Activated T-cell treated with anti-CD3 and anti-CD28 coated beads for 4 hours (primary cell): ENCODE measurements around the gene CYGB.
A peak's percentile ranks its signal among the peaks of the same experiment; 100 is the strongest.

ENCODE experiments used
- DNase-seq: peaks from one replicate; pipeline ENCODE4 v3.0.0-alpha.2; 2020

The CYGB gene

DNA sequence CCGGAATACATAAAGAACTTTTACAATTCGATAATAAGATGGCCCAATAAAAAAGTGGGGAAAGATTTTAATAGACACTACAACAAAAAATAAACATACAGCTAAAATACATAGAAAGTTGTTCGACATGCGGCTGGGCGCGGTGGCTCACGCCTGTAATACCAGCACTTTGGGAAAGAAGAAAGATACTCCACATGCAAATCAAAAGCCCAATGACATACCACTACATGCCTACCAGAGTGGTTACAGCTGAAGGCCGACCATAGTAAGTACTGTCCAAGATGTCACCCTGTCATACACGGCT is 11.7 kb upstream of the CYGB start:
- DNase-seq: no peak

DNA sequence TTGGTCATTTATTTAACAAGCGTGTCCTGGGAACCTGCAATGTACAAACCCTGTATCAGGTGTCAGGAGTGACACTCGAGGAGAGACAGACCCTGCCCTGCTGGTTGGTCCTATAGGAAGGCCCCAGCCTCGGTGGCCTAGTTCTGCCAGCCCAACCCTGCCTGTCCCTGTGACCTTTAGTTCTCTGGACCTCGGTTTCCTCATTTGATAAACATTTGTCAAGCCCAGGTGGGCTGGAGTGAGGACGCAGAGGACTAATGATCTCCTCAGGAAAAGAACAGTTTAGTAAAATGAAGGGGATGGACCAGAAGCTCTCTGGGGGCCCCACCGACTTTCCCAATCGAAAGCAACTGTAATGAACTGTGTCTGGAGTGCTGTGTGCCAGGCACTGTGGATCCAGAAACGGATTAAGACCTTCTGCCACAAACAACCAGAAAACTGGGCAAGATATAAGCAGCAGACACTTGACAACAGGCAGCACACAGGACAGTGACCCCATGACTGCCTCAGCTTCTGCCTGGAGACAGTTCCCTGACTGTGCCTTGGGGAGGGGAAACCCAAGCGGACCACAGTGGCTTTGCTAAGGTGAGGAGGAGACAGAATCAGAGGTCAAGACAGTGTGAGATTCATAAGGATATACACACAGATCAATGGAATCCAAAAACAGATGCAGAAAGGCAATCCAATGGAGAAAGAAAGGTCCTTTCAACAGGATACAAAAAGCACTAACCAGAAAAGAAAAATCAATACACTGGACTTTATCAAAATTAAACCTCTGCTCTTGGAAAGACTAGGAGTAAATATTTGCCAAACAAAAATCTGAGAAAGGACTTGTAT is 11.1 kb upstream of the CYGB start:
- no peak for DNase-seq

DNA sequence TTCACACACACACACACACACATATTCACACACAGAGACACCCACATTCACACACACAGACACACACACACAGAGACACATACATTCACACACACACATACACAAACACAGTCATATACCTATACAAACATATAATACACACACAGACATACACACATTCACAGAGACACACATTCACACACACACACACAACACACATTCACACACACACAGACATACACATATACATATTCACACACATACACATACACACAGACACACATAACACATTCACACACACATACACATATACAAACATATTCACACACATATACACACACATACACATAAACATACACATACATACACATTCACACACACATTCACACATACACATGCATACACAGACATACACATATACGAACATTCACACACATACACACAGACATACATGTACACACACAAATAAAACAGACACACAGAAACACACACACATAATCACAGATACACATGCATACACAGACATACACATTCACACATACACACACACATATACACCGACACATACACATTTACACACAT is 10.2 kb upstream of the CYGB start:
- no peak for DNase-seq

DNA sequence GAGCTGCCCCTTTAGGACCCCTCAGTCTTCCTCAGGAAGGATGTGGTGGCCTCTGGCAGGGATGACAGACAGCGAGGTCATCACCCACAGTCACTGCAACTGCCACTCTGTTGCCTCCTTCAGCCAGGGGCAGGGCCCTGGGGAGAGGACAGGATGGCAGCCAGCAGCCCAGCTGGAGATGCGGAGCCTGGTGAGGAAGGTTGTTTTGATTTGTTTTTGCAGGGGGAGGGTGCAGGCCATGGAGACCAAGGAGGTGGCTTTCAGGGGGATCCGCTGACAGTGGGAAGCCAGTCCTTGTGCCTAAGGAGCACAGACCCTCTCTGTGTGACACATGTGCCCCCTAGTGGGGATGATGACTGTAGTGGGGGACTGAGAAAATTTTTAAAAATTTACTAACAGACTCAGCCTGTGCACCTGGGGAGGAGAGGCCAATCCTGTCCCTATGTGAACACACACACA is 9.7 kb upstream of the CYGB start:
- DNase-seq: peak; percentile 51

DNA sequence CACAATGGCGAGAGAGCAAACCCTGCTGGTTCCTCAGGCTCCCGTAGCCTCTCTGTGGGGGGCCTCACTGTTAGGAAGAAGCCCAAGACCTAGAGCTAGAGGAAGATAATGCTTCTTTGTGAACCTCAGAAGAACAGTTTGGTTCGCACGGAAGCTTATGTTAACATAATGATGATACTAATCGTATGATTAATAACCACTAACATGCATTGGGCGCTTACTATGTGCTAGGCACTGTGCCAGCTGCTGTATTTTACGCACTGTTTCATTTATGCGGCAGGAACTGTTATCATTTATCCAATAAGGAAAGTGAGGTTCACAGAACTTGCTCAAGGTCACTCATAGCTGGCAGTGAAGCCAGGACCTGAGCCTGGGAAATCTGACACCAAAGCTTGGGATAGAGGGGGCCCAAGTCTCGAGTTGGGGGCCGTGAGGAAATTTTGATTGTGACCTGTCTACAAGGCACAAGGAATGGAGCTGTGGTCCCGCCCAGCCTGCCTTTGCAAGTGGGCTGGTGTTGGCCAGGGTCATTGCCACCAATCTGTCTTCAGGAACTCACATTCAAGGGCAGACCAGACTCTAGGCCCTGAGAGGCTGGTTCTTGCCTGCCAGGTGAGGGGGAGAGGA is 9.2 kb upstream of the CYGB start:
- DNase-seq: no peak

DNA sequence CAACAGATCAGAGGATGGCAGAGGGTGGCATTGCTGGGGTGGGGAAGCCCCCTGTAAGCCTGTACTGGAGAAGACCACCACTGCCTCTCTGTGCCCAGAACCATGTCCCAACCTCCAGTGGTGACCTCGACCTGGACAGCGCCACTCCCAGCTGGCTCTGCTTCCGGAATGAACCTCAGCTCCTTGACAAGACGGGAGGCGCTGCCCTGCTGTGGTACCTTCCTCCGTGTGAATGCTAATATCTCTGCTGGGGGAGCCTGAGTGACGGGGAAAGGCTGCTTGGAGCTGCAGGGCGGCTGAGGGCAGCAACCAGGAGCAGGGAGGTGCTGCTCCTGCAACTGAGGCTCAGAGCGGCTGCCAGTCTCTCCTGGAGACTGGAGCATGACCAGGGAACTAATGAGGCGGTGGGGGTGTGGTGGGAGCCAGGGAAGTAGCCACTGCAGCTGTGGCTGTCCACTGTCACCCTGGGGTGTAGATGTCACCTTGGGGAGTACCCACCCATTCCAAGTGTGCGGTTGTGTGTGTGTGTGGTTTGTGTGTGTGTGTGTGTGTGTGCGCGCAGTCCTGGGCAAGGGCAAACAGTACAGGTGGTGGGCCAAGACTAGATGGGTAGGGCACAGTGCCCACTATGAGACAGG is 8.5 kb upstream of the CYGB start:
- no peak for DNase-seq

DNA sequence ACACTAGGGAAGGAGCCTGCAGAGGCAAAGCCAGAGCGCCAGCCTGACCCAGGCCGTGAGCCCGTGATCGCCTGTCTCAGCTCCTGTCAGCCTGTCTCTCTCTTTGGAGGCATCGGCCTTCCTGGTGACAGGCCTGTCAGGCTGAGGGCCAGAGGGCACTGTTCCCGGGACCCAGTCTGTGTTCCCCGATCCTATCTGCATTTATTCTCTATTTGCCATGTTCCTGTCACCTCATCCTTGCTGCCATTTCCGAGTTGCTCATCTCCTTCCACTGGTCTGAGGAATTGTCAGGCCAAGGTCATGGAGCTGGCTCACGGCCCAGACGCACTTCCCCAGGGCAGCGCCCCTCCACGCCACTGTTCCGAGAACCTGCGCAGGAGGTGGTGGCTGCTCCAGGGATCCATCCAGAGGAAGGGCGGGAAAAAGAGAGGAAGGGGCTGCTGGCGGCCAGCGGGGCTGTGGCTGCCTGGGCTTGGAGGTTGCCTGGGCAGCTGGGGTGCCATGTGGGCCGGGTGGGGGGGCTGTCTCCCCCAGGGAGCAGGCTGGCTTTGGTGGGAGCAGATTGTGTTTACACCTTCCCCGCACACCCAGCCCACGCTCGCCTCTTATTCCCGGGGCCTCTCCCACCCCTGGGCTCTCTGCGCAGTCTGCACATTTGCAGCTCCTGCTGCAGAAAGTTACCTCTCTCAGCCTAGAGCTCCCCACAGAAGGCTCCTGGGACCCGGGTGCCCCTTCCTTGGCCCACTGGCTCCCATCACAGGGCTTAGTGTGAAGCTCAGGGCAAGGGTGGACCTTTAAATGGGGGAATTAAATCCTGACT is 7.2 kb upstream of the CYGB start:
- no peak for DNase-seq

DNA sequence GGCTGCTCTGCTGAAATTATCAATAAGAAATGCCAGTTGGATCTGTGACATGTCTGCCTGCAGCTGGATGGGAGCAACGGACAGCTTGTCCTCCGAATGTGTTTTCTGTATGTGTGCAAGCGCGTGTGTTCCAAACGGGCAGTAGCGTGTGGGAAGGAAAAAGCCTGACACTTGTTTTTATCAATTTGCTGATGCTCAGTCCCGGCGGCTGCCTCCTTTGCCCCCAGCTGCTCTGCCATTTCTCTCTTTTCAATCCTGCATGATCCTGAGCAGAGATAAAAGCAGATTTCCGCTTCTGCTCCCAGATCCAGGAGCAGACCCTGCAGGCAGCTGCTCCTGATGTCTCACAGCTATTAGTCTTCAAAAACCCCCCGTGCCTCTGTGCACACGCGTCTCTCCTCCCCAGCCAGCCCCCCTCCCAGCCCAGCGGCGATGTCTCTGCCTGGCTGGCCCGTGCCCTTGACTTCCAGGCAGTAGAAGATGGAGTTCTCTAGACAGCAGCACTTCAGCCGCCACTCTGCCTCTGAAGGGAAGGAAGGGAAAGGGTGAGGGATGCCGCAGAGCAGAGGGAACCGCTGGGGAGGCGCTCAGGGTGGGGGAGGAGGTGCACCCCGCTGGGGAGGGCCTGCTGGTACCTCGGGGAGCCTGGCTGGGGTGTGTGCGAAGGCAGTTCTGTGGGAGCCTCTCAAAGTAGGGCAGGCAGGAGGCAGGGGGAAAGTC is 6.5 kb upstream of the CYGB start:
- DNase-seq: no peak

DNA sequence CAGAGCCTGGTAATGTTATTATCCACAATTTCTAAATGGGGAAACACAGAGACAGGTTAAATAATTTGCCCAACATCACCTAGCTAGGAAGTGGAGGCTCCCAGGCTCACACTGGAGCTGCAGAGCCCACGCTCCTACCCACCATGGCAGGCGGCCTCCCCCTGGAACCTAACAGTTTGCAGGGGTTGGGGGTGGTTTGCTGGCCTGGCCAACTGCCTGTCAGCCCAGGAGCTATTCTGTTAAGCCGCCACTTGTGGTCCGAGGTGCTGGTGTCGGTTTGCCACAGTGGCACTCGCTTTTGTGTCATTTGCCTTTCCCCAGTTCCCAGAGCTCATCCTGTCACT is 5.9 kb upstream of the CYGB start:
- DNase-seq: no peak

DNA sequence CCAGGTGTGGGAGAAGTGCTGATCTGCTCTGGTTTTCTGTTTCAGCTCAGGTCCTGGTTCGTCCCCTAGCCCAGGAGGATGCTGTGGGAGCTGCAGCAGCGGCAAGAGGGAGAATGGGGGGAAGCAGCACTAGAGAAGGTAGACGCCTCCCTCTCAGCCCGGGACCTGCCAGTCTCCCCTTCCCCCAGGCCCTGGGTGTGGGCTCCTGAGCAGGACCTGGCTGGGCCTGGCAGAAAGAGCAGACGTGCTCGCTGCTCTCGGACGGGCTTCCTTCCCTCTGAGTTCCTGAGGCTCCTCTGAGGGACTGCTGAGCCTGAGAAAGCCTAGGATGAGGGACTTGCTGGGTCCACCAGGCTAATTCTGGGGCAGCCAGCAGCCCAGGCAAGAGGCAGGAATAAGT is 5.5 kb upstream of the CYGB start:
- DNase-seq: no peak

DNA sequence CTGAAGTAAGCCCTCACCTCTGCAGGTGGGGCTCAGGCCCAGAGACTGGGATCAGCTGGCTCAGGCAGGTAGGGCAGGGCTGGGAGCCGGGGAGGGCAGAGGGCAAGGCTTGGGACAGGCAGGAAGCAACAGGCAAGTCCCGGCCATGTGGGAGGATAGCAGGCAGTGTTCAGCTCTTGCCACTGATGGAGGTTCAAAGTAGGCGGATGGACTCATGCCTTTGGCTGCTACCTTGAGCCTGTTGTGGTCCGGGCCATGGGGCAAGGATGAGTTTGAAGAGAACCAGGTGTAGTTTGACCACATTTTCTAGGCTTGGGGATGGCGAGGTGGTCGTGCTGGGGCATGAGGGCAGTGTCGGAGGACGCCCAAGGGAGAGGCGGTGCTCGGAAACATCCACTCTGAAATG is 5.1 kb upstream of the CYGB start:
- DNase-seq: no peak

DNA sequence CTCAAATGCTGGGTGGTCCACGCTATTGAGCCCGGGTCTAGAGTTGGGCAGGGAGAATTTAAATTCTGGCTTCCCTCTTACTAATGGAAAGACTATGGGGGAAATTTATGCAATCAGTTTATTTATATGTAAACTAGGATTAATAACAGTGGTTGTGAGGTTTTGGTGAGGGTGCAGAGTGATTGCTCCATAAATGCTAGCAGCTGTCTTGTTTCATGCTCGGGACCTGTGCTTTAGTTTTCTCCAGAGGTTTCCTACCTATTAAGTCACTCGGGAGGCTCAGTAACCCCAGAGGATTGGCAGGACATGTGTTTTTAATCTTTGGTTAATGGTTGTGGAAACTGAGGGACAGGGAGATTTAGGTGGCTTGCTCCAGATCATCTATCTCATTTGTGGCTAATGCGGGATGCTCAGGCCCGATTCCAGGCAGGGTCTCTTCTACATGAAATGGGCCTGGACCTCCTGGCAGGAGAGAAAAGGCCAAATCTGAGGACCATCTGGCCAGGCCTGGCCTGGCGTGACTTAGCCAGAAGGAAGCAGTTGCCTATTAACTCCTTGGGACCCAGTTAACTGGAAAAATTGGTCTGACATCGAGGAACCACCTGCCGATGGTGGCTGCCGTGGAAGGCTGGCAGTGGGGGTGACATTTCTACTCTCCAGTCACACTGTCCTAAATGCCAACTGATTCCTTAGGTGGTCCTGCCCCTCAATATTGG is 4.4 kb upstream of the CYGB start:
- DNase-seq: no peak

DNA sequence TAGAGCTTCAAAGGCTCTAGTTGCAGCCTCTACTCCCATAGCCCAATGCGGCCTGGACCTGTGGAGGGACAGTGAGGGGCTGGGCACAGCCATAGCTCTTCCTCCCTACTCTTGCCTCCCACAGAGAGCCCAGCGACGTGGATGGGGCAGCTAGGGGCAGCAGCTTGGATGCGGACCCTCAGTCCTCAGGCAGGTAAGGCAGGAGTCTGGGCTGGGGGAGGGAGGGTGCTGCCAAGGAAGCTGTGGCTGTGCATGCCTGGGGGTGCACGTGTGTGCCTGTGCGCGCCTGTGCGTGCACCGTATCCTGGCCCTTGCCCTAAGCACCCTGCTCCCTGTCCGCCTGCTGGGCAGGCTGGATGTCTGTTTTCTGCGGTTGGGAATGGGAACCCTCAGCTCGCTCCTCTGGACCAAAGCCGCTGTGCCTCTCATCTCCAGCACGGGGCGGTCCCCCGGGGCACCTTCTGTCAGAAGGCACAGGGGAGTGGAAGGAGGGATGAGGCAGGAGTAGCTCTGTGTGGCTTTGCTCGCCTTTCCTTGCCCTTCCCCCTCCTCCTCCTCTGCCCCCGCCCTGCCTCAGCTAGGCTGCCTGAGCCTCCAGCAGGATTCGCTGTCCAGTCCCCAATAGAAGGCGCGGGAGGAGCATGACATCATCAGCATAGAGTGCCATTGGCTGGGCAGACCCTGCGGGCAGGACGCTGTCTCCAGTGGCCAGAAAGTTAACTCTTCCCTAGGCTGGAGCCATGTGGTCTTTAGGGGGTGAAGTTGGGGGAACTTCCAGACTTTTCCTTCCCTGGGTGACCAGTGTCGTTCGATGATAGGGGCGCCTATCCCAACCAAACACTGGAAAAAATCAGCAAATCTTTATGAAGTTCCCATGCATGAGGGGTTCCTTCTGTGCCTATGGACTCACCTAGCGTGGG is 3.1 kb upstream of the CYGB start:
- DNase-seq: no peak

DNA sequence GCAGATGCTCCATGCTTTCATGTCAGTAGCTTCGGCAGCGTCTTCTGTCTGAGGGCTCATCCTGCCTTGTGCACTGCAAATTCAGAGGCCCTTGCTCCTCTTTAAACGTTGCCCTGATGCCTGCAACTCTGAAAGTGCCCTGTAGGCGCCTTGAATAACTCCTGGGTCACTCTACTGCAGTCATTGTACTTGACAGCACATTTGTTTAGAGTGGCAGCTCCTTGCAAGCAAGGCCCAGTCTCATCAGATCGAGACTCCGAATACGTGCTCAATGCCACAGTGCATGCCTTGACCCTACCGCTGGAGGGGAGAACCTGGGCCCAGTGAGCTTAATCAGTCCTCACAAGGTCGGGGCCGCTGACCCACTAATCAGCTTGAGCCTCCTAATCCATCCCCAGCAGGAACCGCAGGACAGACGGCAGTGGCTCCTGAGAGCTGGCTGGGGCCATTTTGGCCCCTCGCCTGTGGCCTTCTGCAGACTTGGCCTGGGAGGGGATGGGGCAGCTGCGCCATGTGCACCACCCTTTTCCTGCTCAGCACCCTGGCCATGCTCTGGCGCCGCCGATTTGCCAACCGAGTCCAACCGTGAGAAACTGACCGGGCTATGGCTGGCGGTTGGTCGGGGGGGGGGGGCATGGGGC is 2.2 kb upstream of the CYGB start, which contains the start of gene PRCD:
Gene PRCD, plus strand, starts transcription at position 414 of the 641 bp plus-strand sequence. Its CDS starts 98 bp downstream, at position 512.
- no peak for DNase-seq

DNA sequence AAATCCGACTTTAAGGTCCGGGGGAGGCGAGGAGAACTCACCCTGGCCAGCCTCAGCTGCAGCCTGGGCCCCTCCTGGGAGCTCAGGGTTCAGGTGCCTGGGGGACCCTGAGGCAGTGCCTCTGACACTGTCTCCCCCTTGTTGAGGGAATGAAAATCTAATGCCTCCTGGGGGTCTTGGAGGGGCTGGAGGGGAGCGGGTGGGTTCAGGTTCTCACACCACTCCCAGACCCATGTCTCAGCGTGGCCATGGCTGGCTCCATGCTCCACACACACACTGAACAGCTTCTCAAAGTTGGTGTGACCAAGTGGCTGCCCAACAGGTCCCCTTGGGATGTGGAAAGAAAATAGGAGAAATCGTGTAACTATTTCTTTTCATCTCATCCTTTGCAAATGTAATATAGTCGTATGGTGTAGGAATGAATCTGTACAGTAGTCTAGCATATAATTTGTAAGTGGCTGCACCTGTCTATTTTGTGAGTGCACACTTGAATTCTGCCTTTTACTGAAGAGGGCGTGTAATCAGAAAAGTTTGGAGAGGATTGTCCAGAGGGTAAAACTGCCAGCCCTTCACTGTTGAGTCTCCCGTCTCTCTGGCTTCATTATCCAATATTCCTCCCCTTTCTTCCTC is 1.5 kb upstream of the CYGB start:
- DNase-seq: no peak

DNA sequence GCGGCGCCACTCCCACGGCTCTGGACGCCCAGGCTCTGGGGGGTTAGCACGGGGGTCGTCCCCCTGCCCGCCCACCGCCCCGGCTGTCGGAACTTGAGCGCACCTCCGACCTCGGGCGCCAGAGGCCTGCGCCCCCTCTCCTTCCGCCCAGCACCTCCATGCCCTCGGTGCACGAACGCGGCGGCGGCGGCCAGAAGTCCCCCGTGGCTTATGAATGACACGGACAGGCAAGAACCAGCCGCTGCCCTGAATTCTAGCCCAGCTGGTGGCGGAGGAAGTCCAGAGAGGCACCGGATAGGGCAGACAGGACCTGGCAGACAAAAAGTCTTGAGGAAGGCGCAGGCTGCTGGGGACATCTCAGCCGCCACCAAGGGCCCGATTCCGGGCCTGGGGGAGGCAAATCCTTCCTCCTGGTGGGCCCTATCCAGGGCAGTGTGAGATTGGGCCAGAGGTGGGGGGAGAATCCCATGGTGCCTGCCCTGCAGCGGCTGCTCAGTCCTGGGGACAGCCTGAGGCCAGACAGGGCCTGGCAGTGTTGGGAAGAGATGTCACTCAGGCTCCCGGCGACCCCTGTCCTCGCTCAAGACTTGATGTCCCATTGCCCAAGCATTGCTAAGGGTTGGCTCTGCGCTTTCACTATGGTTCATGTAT is 897 bp upstream of the CYGB start:
- no peak for DNase-seq

DNA sequence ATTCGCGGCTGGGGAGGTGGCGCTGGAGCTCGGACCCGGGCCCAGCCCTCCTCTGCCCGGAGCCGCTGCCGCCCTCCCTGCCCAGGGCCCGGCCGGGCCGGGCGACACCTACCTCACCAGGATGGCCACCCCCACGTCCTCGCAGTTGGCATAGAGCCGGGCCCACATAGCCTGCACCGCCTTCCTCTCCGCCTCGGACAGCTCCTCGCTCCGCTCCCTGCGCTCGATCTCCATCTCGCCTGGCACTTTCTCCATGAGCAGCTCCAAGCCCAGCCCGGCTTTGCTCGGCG is 276 bp downstream of the CYGB start:
- no peak for DNase-seq

DNA sequence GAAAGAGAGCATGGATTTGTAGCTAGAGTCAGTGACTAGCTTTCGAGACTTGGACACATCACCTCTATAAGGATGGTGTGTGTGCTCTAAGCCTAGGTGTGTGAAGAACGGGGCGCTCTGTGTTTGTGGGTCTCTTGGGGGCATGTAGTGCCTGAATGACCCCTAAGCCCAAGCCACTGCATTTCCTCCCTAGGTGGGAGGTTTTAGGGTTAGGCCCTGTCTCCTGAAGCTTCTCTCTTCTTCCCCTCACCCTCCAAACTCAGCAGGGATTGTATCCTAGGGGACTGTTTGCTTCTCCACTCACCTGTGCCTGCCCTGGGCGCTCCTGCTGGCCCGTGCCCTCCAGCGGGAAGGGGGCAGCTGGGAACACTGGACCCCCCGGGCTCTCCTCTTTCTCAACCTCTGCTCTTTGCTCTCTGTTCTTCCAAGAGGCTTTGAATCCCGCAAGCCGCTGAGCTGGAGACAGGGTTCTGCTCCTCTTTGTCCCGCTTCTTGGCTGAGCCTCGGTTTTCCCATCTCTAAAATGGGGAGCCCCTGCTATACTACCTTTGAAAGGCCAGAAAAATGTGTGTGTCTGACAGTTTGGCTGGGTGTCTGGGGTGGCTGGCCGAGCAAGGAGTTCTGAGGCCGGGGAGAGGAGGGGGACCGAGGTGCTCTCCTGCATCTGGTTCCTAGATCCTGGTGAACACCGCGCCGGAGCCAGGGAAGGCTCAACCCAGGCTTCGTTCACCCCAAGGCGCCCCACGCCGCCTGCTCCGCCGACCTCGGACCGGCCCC is 810 bp downstream of the CYGB start:
- DNase-seq: no peak
